Measurements from ENCODE around the gene VEGFB.
A peak's percentile ranks its signal among the peaks of the same experiment; 100 is the strongest.

The VEGFB gene

DNA sequence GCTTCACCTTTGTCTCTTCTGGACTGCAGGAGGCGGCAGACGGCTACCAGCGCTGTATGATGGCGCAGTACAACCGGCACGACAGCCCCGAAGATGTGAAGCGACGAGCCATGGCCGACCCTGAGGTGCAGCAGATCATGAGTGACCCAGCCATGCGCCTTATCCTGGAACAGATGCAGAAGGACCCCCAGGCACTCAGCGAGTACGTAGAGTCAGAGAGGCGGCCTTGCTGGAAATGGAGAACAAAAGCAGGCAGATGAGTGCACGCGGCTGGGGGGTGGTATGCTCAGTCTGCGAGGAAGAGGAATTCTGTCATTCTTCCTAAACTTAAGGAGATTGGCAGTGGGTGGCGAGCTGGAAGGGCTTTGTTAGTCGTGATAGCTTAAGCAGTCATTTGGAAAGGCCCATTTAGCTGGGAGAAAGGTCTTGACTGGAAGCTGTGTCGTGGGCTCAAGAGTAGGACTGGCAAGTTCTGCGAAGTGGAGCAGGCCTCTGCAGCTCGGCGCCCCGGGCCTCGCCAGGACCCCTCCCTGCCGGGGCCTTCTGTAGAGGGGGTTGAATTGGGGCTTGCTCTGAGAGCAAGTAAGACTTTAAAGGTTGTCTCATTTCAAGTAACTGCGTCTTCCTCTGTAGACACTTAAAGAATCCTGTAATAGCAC lies 30.8 kb upstream of the VEGFB start:
- H3K79me2 ChIP-seq (ENCODE audit: insufficient read depth, low read length): peaks cover 43% of the 10 kb centered on the region
- DNase-seq (no peak), ATAC-seq (ENCODE audit: insufficient read depth, low read depth) (no peak)
- peaks cover 43% of the 10 kb centered on the region for H3K4me1 ChIP-seq (ENCODE audit: insufficient read depth, low read length)
- no peak overlapping the region for H3K4me2 ChIP-seq (ENCODE audit: insufficient read depth, low read length)
- H3K9ac ChIP-seq (ENCODE audit: low read depth, low read length): no peak overlapping the region
- no peaks in the 10 kb centered on the region for H3K9me3 ChIP-seq (ENCODE audit: insufficient read depth, low read length, severe bottlenecking)
- H2AFZ ChIP-seq (ENCODE audit: low read depth, low read length): no peak overlapping the region
- peaks cover 77% of the 10 kb centered on the region for H3K36me3 ChIP-seq (ENCODE audit: insufficient read depth, low read length)
- TF ChIP-seq EZH2 (IDR thresholded peaks at IDR 0.05; ENCODE audit: borderline replicate concordance, low read depth, low read length, severe bottlenecking) (no peak), CTCF (IDR thresholded peaks at IDR 0.05; ENCODE audit: borderline replicate concordance, extremely low read depth, low read length, poor library complexity, severe bottlenecking) (no peak)
- H3K27me3 ChIP-seq (ENCODE audit: insufficient read depth, low read length, poor library complexity): no peaks in the 10 kb centered on the region
- no peak overlapping the region for H3K27ac ChIP-seq (ENCODE audit: low read length)
- H3K4me3 ChIP-seq (ENCODE audit: low read depth in 1 of 2, low read length in 2 of 2): no peak overlapping the region
- peaks cover 45% of the 10 kb centered on the region for H4K20me1 ChIP-seq (ENCODE audit: insufficient read depth, low read length)

GRCh38 chr11:64204080-64204440 lies 30.3 kb upstream of the VEGFB start:
- Histone ChIP-seq H3K36me3 (ENCODE audit: insufficient read depth, low read length) (peaks cover 75% of the 10 kb centered on the region), H2AFZ (ENCODE audit: low read depth, low read length) (no peak overlapping the region), H3K4me2 (ENCODE audit: insufficient read depth, low read length) (no peak overlapping the region)

DNA sequence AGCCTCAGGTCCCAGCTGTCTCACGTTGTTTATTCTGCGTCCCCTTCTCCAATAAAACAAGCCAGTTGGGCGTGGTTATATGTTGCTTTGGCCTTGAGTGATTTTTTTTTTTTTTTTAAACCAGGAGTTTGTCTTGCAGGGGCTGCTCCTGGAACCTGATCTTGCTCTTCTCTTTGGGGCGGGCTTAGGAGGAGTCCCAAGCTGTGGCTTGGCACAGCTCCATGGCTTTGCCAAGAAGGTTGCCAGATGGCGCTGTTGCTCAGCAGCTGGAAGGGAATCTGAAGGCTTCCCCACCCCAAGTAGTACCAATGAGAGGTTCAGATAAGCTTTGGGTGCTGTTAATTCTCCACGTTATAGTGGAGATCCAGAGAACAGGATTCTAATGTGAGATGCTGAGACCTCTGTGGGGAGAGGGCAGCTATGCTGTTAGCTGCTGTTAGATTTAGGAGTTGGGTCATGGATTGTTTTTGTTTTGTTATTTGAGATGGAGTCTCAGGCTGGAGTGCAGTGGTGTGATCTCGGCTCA lies 29.9 kb upstream of the VEGFB start:
- Histone ChIP-seq H3K9ac (ENCODE audit: low read depth, low read length) (no peak overlapping the region), H3K4me3 (ENCODE audit: low read depth in 1 of 2, low read length in 2 of 2) (no peak overlapping the region), H3K4me1 (ENCODE audit: insufficient read depth, low read length) (peaks cover 46% of the 10 kb centered on the region), H4K20me1 (ENCODE audit: insufficient read depth, low read length) (peaks cover 49% of the 10 kb centered on the region), H3K4me2 (ENCODE audit: insufficient read depth, low read length) (no peak overlapping the region), H3K27ac (ENCODE audit: low read length) (peak overlapping the region; percentile 21; the same call in 1 of the 2 replicates), H3K36me3 (ENCODE audit: insufficient read depth, low read length) (peaks cover 79% of the 10 kb centered on the region), H3K27me3 (ENCODE audit: insufficient read depth, low read length, poor library complexity) (no peaks in the 10 kb centered on the region), H3K79me2 (ENCODE audit: insufficient read depth, low read length) (peaks cover 41% of the 10 kb centered on the region), H2AFZ (ENCODE audit: low read depth, low read length) (no peak overlapping the region), H3K9me3 (ENCODE audit: insufficient read depth, low read length, severe bottlenecking) (no peaks in the 10 kb centered on the region)
- TF ChIP-seq EZH2 (IDR thresholded peaks at IDR 0.05; ENCODE audit: borderline replicate concordance, low read depth, low read length, severe bottlenecking) (no peak), CTCF (IDR thresholded peaks at IDR 0.05; ENCODE audit: borderline replicate concordance, extremely low read depth, low read length, poor library complexity, severe bottlenecking) (peak; percentile 93)
- ATAC-seq (ENCODE audit: insufficient read depth, low read depth) (peak; percentile 38), DNase-seq (peak; percentile 88)

More at GRCh38 chr11:64204080-64204440, 30.3 kb upstream of the VEGFB start:
- Histone ChIP-seq H4K20me1 (ENCODE audit: insufficient read depth, low read length) (peaks cover 49% of the 10 kb centered on the region), H3K9ac (ENCODE audit: low read depth, low read length) (no peak overlapping the region), H3K4me3 (ENCODE audit: low read depth in 1 of 2, low read length in 2 of 2) (no peak overlapping the region), H3K9me3 (ENCODE audit: insufficient read depth, low read length, severe bottlenecking) (no peaks in the 10 kb centered on the region), H3K79me2 (ENCODE audit: insufficient read depth, low read length) (peaks cover 41% of the 10 kb centered on the region), H3K27ac (ENCODE audit: low read length) (no peak overlapping the region), H3K27me3 (ENCODE audit: insufficient read depth, low read length, poor library complexity) (no peaks in the 10 kb centered on the region), H3K4me1 (ENCODE audit: insufficient read depth, low read length) (peaks cover 46% of the 10 kb centered on the region)
- ATAC-seq (ENCODE audit: insufficient read depth, low read depth) (no peak), DNase-seq (no peak)
- TF ChIP-seq CTCF (IDR thresholded peaks at IDR 0.05; ENCODE audit: borderline replicate concordance, extremely low read depth, low read length, poor library complexity, severe bottlenecking) (no peak), EZH2 (IDR thresholded peaks at IDR 0.05; ENCODE audit: borderline replicate concordance, low read depth, low read length, severe bottlenecking) (no peak)

All from DND-41 (cell line).